GM12878 (cell line): ENCODE measurements around the gene ANKRD44. TPM values are rescaled to one million over a fixed set of nuclear protein-coding genes. Genes with fewer than 3 reads are reported as not detected.

Experiments used
- ATAC-seq: fragments of 200-7000 bp; cut with Tn5 transposase; 3 replicates; pipeline ENCODE4 v1.9.1; 2020; ENCODE audit warnings: mild to moderate bottlenecking, moderate library complexity
- BruUV-seq: library from RNA; stranded (reverse); fragments of 400-500 nt; replicated peaks from 2 replicates; lab custom pipeline; 2021; lab: Mats Ljungman, UMichigan
- CTCF ChIA-PET: fragments of 300-600 bp; sonication (Branson Sonifier 250); formaldehyde crosslinking; extraction: SDS; loops from one replicate; lab custom pipeline; 2021; ENCODE audit warnings: inconsistent platforms; lab: Yijun Ruan, JAX
- POLR2A ChIA-PET: fragments of 350-600 bp; formaldehyde crosslinking; extraction: SDS; loops from one replicate; lab custom pipeline; 2021; ENCODE audit warnings: inconsistent platforms; lab: Charles Lee
- RAD21 ChIA-PET: fragments of 300-600 bp; sonication (Branson Sonifier 250); formaldehyde crosslinking; loops from one replicate; lab custom pipeline; 2023; ENCODE audit warnings: antibody characterized with exemption; ENCODE audit not compliant: unreplicated experiment; lab: Charles Lee
- SMC1A ChIA-PET: fragments of 300-600 bp; sonication (Branson Sonifier 250); formaldehyde crosslinking; loops from one replicate; lab custom pipeline; 2023; ENCODE audit not compliant: unreplicated experiment, uncharacterized antibody; lab: Charles Lee
- DNase-seq: peaks from one replicate; pipeline ENCODE4 v3.0.0-alpha.2; 2011; ENCODE audit warnings: low read depth, low spot score
- FAIRE-seq: peaks from 3 replicates; lab custom pipeline; 2011; peaks lifted over from hg19 to GRCh38; lab: Jason Lieb, UNC
- H2AFZ ChIP-seq: 2 replicates; pipeline ENCODE4 v1.6.0; 2011; ENCODE audit warnings: low read depth, low read length, control low read depth; ENCODE audit not compliant: control insufficient read depth
- H3K27ac ChIP-seq: 2 replicates; pipeline ENCODE4 v1.5.1; 2011; ENCODE audit warnings: control low read depth; ENCODE audit not compliant: control insufficient read depth, insufficient read depth
- H3K27me3 ChIP-seq, 2 experiments: replicated peaks in 1 of 2; 2 replicates each; pipeline versions ENCODE4 v1.6.0 to v1.6.1; 2011; ENCODE audit warnings: low read length in 1 of 2; ENCODE audit not compliant: control insufficient read depth in 2 of 2, insufficient read depth in 2 of 2
- H3K36me3 ChIP-seq, 2 experiments: 2 replicates each; pipeline ENCODE4 v1.5.1; 2011; ENCODE audit warnings: low read length in 1 of 2; ENCODE audit not compliant: control insufficient read depth in 2 of 2, insufficient read depth in 2 of 2
- H3K4me1 ChIP-seq: 2 replicates; pipeline ENCODE4 v1.6.1; 2011; ENCODE audit warnings: mild to moderate bottlenecking, low read length, moderate library complexity, mixed read lengths; ENCODE audit not compliant: control insufficient read depth, insufficient read depth
- H3K4me2 ChIP-seq: 2 replicates; pipeline ENCODE4 v1.6.0; 2011; ENCODE audit warnings: control low read depth; ENCODE audit not compliant: control insufficient read depth, insufficient read depth
- H3K4me3 ChIP-seq: fragments of 200-600 bp; sonication (generic); 2 replicates; pipeline ENCODE4 v1.5.1; 2016
- H3K79me2 ChIP-seq: 2 replicates; pipeline ENCODE4 v1.6.0; 2011; ENCODE audit warnings: low read length; ENCODE audit not compliant: control insufficient read depth, insufficient read depth
- H3K9ac ChIP-seq: 2 replicates; pipeline ENCODE4 v1.8.0; 2011; ENCODE audit warnings: low read length, control low read depth, mixed read lengths; ENCODE audit not compliant: control insufficient read depth, insufficient read depth
- H3K9me3 ChIP-seq: replicated peaks from 3 replicates; pipeline ENCODE4 v1.5.1; 2011; ENCODE audit warnings: mild to moderate bottlenecking, low read length; ENCODE audit not compliant: control insufficient read depth, insufficient read depth
- H4K20me1 ChIP-seq: 2 replicates; pipeline ENCODE4 v1.6.0; 2011; ENCODE audit not compliant: control insufficient read depth, insufficient read depth
- EP300 ChIP-seq, 2 experiments: fragments of 150-350 bp in 1 of 2; IDR thresholded peaks; 2 replicates each; pipeline ENCODE4 v1.6.1; 2011 to 2012; ENCODE audit warnings: low read depth in 2 of 2, low read length in 2 of 2, borderline replicate concordance in 1 of 2, improper control_type of control experiment in 1 of 2, inconsistent platforms in 1 of 2; ENCODE audit not compliant: control insufficient read depth in 1 of 2
- HDAC6 ChIP-seq: fragments of 200-600 bp; sonication (generic); IDR thresholded peaks from one replicate; pipeline ENCODE4 v1.8.0; 2017; ENCODE audit warnings: antibody characterized with exemption; ENCODE audit not compliant: unreplicated experiment
- JUND ChIP-seq: IDR thresholded peaks from 2 replicates; pipeline ENCODE4 v1.6.1; 2012; ENCODE audit warnings: low read depth, mild to moderate bottlenecking, low read length, improper control_type of control experiment, moderate library complexity
- MTA3 ChIP-seq: IDR thresholded peaks from 2 replicates; pipeline ENCODE4 v1.6.1; 2012; ENCODE audit warnings: low read length, inconsistent platforms, borderline replicate concordance
- NFXL1 ChIP-seq: fragments of 450-650 bp; IDR thresholded peaks from 2 replicates; pipeline ENCODE4 v1.6.1; 2017; ENCODE audit warnings: antibody characterized with exemption, mild to moderate bottlenecking, borderline replicate concordance
- NFYA ChIP-seq: IDR thresholded peaks from 2 replicates; pipeline ENCODE4 v1.6.1; 2011; ENCODE audit warnings: low read depth, mild to moderate bottlenecking, low read length, improper control_type of control experiment, borderline replicate concordance
- NFYB ChIP-seq: IDR thresholded peaks from 2 replicates; pipeline ENCODE4 v1.6.1; 2011; ENCODE audit warnings: low read depth, mild to moderate bottlenecking, low read length, improper control_type of control experiment, moderate library complexity; ENCODE audit not compliant: insufficient read depth
- PAX8 ChIP-seq: fragments of 450-650 bp; IDR thresholded peaks from 2 replicates; pipeline ENCODE4 v1.6.1; 2017; ENCODE audit warnings: mild to moderate bottlenecking, moderate library complexity
- POLR2AphosphoS2 ChIP-seq: IDR thresholded peaks from 2 replicates; pipeline ENCODE4 v1.6.1; 2011; ENCODE audit warnings: low read depth, mild to moderate bottlenecking, low read length, improper control_type of control experiment, moderate library complexity
- RCOR1 ChIP-seq: conservative IDR thresholded peaks from 2 replicates; pipeline ENCODE4 v1.6.1; 2012; ENCODE audit warnings: low read depth, low read length, improper control_type of control experiment
- RFX5 ChIP-seq: IDR thresholded peaks from 2 replicates; pipeline ENCODE4 v1.6.1; 2011; ENCODE audit warnings: low read depth, low read length, improper control_type of control experiment
- SMAD5 ChIP-seq: IDR thresholded peaks from 2 replicates; pipeline ENCODE4 v1.6.1; 2016; ENCODE audit warnings: antibody characterized with exemption, low read depth
- SP1 ChIP-seq: IDR thresholded peaks from one replicate; pipeline ENCODE4 v1.6.1; 2011; ENCODE audit warnings: low read depth, low read length
- SUZ12 ChIP-seq: fragments of 200-600 bp; sonication (generic); IDR thresholded peaks from one replicate; pipeline ENCODE4 v1.6.1; 2018; ENCODE audit warnings: antibody characterized with exemption, mild to moderate bottlenecking; ENCODE audit not compliant: unreplicated experiment
- ZNF217 ChIP-seq: fragments of 450-650 bp; IDR thresholded peaks from 2 replicates; pipeline ENCODE4 v1.6.1; 2017; ENCODE audit warnings: antibody characterized with exemption, mild to moderate bottlenecking
- WGBS: methylation state at CpG from one replicate; pipeline ENCODE4 v1.1.6; 2016; ENCODE audit warnings: low lambda C conversion rate; ENCODE audit not compliant: insufficient replicate concordance, insufficient coverage; ENCODE audit errors: missing lambda C conversion rate; 5-methylcytosine and 5-hydroxymethylcytosine counted together
- in situ Hi-C: fragments of 300-500 bp; cut with MboI; formaldehyde crosslinking; loops from 9 replicates; pipeline ENCODE4 v1.14.3; 2018; ENCODE audit warnings: mixed read lengths
- intact Hi-C: fragments of 100-400 bp; cut with micrococcal nuclease; formaldehyde crosslinking; loops from one replicate; pipeline ENCODE4 v1.14.2; 2022; ENCODE audit not compliant: unreplicated experiment
- polyA plus RNA-seq, 11 experiments: library from polyadenylated mRNA; depleted of rRNA in 4 of 11; unstranded in 6 of 11; stranded (reverse) in 5 of 11; fragments of >200 nt; fragmentation: Nextera tagmentation in 4 of 11; fragmentation: Illumina TruSeq in 1 of 11; extraction: Ambion mirVana in 4 of 11; extraction: Trizol in 1 of 11; gene quantifications; 1 replicate in 1 of 11; 2 replicates in 10 of 11; pipeline versions ENCODE4 v1.2.1 to v1.2.3, GENCODE V29; 2011 to 2016; ENCODE audit warnings: inconsistent platforms in 2 of 11, missing spikeins in 2 of 11, low read depth in 1 of 11
- total RNA-seq, 4 experiments: library from RNA; depleted of rRNA in 3 of 4; stranded (reverse); fragments of >200 nt in 3 of 4; fragmentation: Illumina TruSeq in 1 of 4; extraction: Trizol in 1 of 4; gene quantifications; 2 replicates each; pipeline versions ENCODE4 v1.2.1 to v1.2.3, GENCODE V29; 2013 to 2021
- TF ChIP-seq, protein P1 (sequence below): fragments of 450-650 bp; IDR thresholded peaks from 2 replicates; pipeline ENCODE4 v1.6.1; 2016; ENCODE audit warnings: mild to moderate bottlenecking
- TF ChIP-seq, protein P2 (sequence below): fragments of 450-650 bp; IDR thresholded peaks from 2 replicates; pipeline ENCODE4 v1.6.1; 2017; ENCODE audit warnings: antibody characterized with exemption, mild to moderate bottlenecking, moderate library complexity

The ANKRD44 gene
- total and polyA plus RNA-seq, 10 of the 15 experiments (the other 5 are each of a cell fraction or from before 2014, with no cell fraction given): 19.1 to 99.1 (median 59.6) TPM

DNA sequence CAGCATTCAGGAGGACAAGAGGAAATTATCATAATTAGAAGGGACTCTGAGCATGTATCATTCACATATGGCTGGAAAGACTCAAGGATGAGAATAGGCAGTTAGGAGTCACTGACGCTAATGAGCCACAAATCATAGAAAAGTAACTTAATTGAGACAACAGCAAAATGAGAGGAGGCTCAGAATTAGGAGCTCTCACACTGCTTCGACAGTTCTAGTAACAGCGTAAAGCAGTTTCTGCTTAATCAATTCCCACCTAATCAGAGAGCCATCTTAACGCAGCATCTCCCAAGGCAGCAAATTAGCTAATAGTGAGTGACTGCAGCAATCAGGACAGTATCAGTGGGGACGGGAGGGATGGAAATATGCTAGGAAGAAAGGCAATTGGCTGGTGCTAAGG is 32.8 kb downstream of the ANKRD44 start (continued):
- TF ChIP-seq, protein P1, sequence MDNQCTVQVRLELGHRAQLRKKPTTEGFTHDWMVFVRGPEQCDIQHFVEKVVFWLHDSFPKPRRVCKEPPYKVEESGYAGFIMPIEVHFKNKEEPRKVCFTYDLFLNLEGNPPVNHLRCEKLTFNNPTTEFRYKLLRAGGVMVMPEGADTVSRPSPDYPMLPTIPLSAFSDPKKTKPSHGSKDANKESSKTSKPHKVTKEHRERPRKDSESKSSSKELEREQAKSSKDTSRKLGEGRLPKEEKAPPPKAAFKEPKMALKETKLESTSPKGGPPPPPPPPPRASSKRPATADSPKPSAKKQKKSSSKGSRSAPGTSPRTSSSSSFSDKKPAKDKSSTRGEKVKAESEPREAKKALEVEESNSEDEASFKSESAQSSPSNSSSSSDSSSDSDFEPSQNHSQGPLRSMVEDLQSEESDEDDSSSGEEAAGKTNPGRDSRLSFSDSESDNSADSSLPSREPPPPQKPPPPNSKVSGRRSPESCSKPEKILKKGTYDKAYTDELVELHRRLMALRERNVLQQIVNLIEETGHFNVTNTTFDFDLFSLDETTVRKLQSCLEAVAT: no peak
- no peak for TF ChIP-seq SP1
- no peak for TF ChIP-seq NFYB
- no peak for TF ChIP-seq NFXL1
- TF ChIP-seq, all 136 proteins: peak for 0

DNA sequence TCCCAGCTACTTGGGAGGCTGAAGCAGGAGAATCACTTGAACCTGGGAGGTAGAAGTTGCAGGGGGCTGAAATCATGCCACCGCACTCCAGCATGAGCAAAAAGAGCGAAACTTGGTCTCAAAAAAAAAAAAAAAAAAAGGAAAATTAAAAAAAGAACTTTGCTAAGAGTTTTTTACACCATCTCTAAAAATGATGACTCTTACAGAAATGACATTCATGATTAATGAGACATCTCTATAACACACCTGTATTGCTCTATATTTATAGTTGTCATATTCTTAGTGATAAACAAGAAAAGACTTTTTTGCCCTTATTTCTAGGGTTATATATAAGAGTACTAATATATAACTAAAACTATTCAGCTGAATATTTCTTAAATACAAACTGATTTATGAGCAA is 34.4 kb downstream of the ANKRD44 start:
- 100% methylated on average over 1 of the region's 2 CpGs for WGBS
- Histone ChIP-seq H3K79me2 (peaks cover 86% of the 10 kb centered on the region), H3K27ac (no peak overlapping the region), H2AFZ (no peak overlapping the region), H3K9me3 (no peaks in the 10 kb centered on the region), H3K27me3 (no peaks in the 10 kb centered on the region), H3K36me3 (no peaks in the 10 kb centered on the region), H3K4me1 (peaks cover 17% of the 10 kb centered on the region), H4K20me1 (no peaks in the 10 kb centered on the region), H3K4me3 (no peak overlapping the region), H3K9ac (no peak overlapping the region), H3K4me2 (no peak overlapping the region)
- RAD21 ChIA-PET: interaction anchor here (0.7 kb wide), 1 partner anchor 31 kb away, joined by 3 read pairs; no protein-coding TSS in a partner anchor
- FAIRE-seq: no peak
- in situ Hi-C loops: no loop called here
- no peak for ATAC-seq
- DNase-seq: no peak
- POLR2A ChIA-PET: interaction anchor here (0.9 to 2.4 kb wide), 2 partner anchors 9 kb away, joined by 4 to 7 read pairs; no protein-coding TSS in a partner anchor
- intact Hi-C loops: no loop called here
- SMC1A ChIA-PET: interaction anchor here (1.6 to 2.8 kb wide), 3 partner anchors 12 to 62 kb away, joined by 4 to 10 read pairs (median 4); no protein-coding TSS in a partner anchor
- CTCF ChIA-PET: no interaction called here
- no TSS peak for BruUV-seq
- TF ChIP-seq RCOR1: no peak
- TF ChIP-seq MTA3: no peak
- no peak for TF ChIP-seq RFX5
- no peak for TF ChIP-seq NFYA
- TF ChIP-seq SUZ12: no peak
- TF ChIP-seq, protein P2, sequence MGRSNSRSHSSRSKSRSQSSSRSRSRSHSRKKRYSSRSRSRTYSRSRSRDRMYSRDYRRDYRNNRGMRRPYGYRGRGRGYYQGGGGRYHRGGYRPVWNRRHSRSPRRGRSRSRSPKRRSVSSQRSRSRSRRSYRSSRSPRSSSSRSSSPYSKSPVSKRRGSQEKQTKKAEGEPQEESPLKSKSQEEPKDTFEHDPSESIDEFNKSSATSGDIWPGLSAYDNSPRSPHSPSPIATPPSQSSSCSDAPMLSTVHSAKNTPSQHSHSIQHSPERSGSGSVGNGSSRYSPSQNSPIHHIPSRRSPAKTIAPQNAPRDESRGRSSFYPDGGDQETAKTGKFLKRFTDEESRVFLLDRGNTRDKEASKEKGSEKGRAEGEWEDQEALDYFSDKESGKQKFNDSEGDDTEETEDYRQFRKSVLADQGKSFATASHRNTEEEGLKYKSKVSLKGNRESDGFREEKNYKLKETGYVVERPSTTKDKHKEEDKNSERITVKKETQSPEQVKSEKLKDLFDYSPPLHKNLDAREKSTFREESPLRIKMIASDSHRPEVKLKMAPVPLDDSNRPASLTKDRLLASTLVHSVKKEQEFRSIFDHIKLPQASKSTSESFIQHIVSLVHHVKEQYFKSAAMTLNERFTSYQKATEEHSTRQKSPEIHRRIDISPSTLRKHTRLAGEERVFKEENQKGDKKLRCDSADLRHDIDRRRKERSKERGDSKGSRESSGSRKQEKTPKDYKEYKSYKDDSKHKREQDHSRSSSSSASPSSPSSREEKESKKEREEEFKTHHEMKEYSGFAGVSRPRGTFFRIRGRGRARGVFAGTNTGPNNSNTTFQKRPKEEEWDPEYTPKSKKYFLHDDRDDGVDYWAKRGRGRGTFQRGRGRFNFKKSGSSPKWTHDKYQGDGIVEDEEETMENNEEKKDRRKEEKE: no peak
- no peak for TF ChIP-seq JUND
- no peak for TF ChIP-seq EP300 (IDR thresholded peaks at IDR 0.05; ENCODE audit: borderline replicate concordance in 1 of 2, control insufficient read depth in 1 of 2, low read depth in 2 of 2, low read length in 2 of 2)
- TF ChIP-seq HDAC6: no peak
- TF ChIP-seq POLR2AphosphoS2: no peak
- no peak for TF ChIP-seq PAX8
- no peak for TF ChIP-seq ZNF217
- no peak for TF ChIP-seq SMAD5
